ENCODE measurements around the gene LRRC63.
A peak's percentile ranks its signal among the peaks of the same experiment; 100 is the strongest.
"Not testable (repeated sequence)": the region's sequence is repeated elsewhere in the genome, so short reads cannot be mapped to it uniquely, and the experiment has no call there.

Gene LRRC63

DNA sequence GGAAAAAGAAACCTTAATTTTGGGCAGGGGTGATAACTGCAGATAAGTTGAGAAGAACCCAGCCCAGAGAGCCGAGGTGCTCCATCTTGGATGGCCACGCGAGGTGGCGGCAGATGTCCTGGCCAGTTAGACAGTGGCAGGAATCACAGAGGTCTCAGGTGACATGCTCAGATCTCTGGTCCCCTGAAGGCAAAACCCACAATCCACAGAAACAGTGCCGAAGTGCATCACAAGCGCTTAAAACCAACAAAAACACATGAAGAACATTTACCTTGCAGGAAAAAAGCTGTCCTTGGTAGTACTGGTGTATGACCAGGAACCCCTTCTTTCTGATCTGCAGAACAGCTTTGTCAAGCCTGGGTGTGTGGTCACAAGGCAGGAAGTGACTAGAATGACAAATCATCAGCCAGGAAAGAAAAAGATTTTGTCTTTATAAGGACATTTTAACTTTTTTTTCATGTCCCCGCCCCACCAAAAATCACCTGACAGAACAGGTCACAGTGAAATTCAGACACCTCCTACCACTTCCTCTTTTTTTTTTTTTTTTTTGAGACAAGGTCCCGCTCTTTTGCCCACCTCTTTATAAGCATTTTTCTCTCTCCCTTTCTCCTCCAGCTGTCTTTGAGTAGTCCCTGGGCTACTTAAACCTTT lies 29.8 kb upstream of the LRRC63 start, which contains the start of gene LCP1:
LCP1 (minus strand) TSS at position 338 of the 651 bp plus-strand sequence. CDS start 22,515 bp downstream, outside the sequence.
- DNase-seq = no peak

GRCh38 chr13:46182491-46182877 lies 29.2 kb upstream of the LRRC63 start:
- DNase-seq = no peak

GRCh38 chr13:46183018-46183946 lies 28.4 kb upstream of the LRRC63 start:
- no peak for DNase-seq

- DNase-seq = no peak
Observed at GRCh38 chr13:46184277-46184699, 27.4 kb upstream of the LRRC63 start.

DNA sequence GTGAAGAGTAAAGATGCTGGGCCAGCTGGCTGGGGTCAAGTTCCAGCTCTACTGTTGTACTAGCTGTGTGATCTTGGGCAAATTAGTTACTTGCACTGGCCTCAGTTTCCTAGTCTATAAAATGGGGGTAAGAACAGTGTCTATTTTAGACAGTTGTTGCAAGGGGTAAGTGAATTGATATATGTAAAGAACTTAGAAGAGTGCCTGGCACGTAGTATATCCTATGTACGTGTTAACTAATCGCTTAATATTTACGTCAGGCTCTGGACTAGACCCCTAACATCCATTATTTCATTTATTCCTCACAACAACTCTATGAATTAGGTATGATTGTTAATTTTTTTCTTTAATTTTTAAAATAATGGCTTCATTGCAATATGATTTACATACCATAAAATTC lies 26.1 kb upstream of the LRRC63 start:
- DNase-seq = no peak

DNA sequence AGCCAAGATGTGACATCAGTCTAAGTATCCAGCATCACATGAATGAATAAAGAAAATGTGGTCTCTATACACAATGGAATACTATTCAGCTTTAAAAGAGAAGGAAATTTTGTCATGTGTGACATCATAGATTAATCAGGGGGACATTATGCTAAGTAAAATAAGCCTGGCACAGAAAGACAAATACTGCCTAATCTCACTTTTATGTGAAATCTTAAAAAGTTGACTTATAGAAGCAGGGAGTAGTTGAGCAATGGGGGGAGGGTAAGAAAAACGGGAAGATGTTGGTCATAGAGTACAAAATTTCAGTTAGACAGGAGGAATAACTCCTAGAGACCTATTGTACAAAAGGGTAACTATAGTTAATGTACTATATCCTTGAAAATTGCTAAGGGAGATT lies 19.3 kb upstream of the LRRC63 start:
- DNase-seq = no peak

DNA sequence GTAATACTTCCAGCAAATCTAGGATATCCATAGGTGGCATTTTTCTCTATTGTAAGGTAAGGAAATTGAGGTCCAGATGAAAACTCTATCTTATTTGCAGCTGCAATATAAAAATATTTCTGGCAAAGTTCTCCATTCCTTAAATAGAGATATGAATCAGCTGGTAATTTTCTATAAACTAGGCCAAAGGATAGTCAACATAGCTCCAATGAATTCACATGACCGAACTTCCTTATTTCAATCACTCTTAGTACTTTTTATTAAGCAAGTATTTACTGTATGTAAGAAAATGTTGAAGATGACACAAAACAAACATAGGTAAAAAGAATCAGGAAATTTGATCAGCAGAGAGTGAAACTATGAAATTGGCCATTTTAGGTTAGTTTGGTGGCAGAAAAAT lies 16.7 kb upstream of the LRRC63 start:
- DNase-seq = no peak

DNA sequence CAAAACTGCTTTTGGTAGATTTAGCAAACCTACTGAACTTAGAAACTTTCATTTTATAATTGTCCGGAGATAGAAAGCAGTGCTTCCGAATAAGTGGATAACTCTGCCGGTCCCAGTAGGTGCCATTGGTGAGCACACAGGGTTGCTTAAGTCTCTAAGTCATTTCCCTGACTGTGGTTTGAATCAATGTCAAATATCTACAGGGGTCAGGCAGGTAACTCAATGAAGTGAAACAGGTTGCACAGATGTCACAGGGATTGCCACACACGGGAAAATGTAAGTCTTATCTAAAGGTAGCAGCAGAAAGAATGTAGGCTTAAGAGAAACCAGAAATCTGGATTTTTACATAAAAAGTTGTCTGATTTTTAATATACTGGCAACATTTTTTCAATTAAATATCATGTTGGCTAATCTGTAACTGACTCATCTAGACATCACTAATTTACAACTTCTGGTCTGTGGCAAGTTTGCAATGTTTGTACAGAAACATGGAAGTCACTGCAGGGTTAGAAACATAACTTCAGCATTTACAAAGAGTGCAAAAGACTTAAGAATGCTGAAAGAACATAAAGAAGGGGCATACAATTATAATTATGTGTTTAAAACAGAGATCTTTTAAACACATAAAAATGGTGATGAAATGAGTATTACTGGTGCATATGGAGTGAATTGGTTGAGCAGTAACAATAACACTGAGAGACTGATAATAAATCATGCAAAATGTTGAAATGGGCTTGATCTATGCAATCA lies 14.3 kb upstream of the LRRC63 start:
- DNase-seq = no peak

GRCh38 chr13:46198696-46199193 lies 13.0 kb upstream of the LRRC63 start:
- DNase-seq = no peak

DNA sequence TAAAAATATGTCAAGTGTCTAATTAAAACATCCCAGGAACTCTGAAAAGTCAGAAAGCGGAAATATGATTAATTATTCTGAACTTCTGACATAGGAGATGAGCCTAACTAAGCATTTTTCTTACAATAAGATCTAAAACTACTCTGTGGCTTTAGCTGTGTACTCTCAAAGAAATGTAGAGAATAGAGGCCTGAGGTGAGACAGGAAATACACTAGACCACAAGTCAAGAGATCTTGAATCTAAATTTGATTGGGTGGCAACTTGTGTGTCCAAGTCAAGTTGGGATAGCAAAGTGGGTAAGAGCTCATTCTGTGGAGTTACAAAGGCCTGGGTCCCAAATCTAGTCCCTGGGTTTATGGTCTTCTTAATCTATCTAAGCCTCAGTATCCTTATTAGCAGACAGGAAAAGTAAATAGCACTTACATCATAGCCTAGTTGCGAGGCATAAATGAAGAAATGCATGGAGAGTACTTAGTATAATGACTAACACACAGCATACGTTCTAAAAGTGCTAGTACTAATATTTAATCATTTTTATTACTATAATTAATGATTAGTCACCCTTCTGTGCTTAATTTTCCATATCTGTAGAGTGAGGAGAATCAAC lies 9.4 kb upstream of the LRRC63 start:
- no peak for DNase-seq

- no peak for DNase-seq
Observed at GRCh38 chr13:46202966-46203365, 8.8 kb upstream of the LRRC63 start.

DNA sequence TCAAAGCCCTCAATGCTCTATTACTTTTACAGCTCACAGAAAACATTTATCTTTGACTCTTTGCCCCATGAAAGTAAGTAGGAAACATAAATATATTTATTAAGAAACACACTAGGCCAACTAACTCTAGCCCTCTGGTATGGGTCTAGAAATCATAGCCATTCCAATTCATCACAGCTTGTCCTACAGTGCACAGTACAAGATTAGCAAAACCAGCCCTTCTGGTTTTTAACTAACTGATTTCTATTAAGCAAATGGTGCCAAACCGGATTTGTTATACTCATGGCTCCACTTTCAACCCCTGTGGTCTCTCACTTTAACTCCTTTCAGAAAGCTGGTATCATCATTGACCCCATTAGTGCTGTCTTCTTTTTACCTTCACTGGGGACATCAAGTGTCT lies 5.6 kb upstream of the LRRC63 start:
- DNase-seq = no peak

DNA sequence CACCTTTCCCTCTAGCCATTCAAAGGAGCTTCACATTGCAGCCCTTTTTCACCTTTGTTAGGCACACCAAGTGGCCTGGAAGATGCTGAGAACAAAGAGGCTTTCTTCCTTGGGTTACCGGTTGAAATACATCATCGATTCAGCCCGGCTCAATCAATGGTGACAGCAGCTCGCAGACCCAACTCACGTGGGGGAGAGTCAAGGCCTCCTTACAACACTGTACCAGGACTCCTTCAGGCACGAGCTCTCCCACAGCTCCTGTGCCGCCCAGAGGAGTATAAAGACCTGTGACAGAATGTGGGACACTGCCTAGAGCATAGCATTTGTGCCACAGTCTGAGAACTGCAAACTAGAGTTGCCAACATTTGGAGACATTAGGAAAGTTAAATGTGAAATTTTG lies 3.9 kb upstream of the LRRC63 start:
- DNase-seq = no peak

- DNase-seq = no peak
Observed at GRCh38 chr13:46210362-46211083, 1.2 kb upstream of the LRRC63 start.

DNA sequence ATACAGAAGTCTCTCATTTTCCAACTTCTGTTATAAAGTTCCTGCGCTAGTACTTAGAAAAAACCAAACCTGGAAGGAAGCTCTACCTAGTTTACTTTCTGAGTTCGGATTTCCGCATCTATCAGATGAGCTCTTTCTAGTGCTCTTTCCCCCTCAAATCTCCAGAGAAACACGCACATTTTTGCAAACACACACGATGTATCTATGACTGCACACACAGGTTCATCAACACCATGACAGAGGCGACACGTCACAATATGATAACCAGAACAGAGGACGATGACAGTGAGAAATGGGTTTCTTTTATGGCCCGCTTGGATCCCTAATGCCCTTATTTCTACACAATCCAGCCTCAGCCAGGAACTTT lies 629 bp upstream of the LRRC63 start:
- peak in 1 of 2 experiments; percentile 39 for DNase-seq

DNA sequence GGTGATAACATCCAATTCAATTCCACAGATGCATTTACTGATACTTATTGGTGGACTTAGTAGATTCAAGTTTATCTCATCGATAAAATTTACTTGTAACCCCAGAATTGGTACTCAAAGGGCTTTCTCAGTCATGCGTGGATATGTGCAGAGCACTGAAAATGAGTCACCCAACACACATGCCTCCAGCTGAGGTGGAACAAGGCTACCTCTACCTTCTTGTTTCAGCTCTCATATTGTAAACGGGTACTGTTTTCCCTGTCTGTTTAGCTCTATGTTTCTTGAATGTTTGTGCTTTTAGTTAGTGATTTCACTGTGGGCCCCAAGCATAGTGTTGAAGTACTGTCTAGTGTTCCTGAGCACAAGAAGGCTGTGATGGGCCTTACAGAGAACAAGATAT lies 1.5 kb downstream of the LRRC63 start:
- no peak for DNase-seq

GRCh38 chr13:46214741-46215140 lies 3.0 kb downstream of the LRRC63 start:
- not testable (repeated sequence) for DNase-seq

GRCh38 chr13:46220234-46220633 lies 8.5 kb downstream of the LRRC63 start:
- DNase-seq = not testable (repeated sequence)

DNA sequence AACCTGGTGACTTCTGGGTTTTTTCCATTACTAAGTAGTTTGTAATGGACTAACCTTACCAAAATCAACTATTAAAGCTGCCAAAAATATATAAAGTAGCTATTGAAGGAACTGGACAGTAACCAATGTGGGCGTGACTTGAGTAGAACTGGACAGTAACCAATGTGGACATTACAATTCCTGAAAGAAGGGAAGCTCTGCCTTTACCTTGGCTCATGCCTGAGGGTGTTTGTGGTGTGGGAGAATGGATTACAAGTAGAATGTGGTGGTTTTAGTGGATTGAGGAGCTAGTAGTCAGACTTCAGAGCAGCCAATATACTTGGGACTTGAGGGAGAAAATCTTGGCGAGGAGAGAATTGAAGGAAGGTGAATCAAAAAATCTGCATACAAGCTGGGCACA lies 17.5 kb downstream of the LRRC63 start:
- DNase-seq = no peak

DNA sequence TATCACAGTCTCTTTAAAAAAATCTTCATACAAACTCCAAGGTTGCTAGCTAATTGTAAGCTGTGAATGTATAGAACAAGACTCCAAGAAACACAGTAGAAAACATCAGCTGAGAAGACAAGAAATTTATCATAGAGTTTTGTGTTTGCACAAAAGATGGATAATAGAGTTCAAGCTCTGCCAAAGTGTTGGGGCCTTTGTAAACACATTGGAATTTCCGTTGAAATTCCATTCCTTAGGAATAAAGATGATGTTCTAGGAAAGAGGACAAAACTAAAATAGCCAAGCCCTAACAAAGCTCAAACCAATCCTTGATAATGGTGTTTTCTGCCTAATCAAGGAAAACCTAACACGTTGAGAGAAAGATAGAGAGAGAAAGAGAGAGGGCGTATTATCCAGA lies 20.6 kb downstream of the LRRC63 start:
- no peak for DNase-seq

GRCh38 chr13:46235286-46235685 lies 23.6 kb downstream of the LRRC63 start:
- DNase-seq = peak in 1 of 2 experiments; percentile 9

DNA sequence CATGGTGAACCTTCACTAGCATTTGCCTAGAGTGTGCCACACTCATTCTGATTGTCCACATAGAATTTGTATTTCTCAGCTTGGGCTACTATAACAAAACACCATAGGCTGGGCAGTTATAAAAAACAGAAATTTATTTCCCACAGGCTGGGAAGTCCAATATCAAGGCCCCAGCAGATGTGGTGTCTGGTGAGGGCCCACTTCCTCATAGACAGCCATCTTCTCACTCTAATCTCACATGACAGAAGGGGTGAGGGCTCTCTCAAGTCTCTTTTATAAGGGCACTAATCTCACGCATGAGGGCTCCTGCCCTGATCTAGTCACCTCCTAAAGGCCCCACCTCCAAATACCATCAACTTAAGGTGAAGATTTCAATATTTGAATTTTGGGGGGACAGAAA lies 53.6 kb downstream of the LRRC63 start:
- DNase-seq = no peak
